Measurements from ENCODE around the gene OASL. TPM values are rescaled to one million over a fixed set of nuclear protein-coding genes. Genes with fewer than 3 reads are reported as not detected.

Gene OASL
- total and polyA plus RNA-seq, 4 experiments from 2014 or later, result 5.6 to 9.8 (median 8.4) TPM

DNA sequence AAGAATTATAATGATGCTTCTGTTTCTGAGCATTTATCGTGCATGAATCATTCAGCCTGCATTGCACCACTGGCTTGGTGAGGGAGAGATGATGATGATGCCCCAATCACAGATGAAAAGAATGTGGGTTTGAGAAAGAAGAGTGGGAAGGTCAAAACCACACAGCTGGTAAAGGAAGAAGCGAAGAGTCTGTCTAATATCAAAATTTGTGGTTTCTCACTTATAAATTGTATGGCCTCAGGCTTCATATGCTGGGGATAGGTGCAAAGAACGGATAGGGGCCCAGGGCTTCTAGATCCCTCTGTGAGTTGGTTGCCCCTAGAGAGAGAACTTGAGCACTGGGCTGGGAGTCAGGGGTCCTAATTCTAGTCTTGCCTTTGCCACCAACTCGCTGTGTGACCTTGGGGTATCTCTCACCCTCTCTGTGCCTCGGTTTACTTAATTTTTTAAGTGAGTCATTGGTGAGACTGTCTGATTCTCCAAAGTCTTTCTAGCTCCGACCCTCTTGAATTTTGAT is 2.2 kb downstream of the OASL start:
- DNase-seq, result peak in 4 of 5 donors; percentile 15 to 56 (median 26)
- Mint-ChIP-seq H3K27ac (peak overlapping the region; percentile 87 to 96 (median 92)), H3K9me3 (no peaks in the 10 kb centered on the region), H3K4me1 (peaks cover 36 to 75% (median 52%) of the 10 kb centered on the region in 4 donors), H3K36me3 (peaks cover 7 to 19% of the 10 kb centered on the region in 2 donors), H3K4me3 (peak overlapping the region; percentile 76 to 100 (median 98)), H3K27me3 (peaks cover 0 to 2% of the 10 kb centered on the region in 2 donors)
- H3K4me1 ChIP-seq (ENCODE audit: insufficient read depth, low read length), result peaks cover 62% of the 10 kb centered on the region
- H3K27me3 ChIP-seq (ENCODE audit: insufficient read depth, low read length), result no peaks in the 10 kb centered on the region
- intact Hi-C loops (cut with micrococcal nuclease), result no loop called here
- ChIA-PET CTCF (ENCODE audit: partially characterized antibody) (interaction anchor here (0.6 to 8.2 kb wide), 3 partner anchors 11 to 23 kb away, joined by 3 to 65 read pairs (median 4); no protein-coding TSS in a partner anchor), POLR2A (ENCODE audit: partially characterized antibody) (interaction anchor here (1.1 to 4.2 kb wide), 4 partner anchors 14 to 26 kb away, joined by 3 to 15 read pairs (median 13); partner anchors contain the start of gene C12orf43)
- no peaks in the 10 kb centered on the region for H3K9me3 ChIP-seq (ENCODE audit: control insufficient read depth in 1 of 2, low read length in 2 of 2)
- peaks cover 3% of the 10 kb centered on the region for H3K36me3 ChIP-seq (ENCODE audit: insufficient read depth, low read length)
- H3K27ac ChIP-seq (ENCODE audit: low read depth, low read length), result peak overlapping the region; percentile 78
- H3K4me3 ChIP-seq (ENCODE audit: low read length in 2 of 2), result peak overlapping the region in 1 of 2 donors; percentile 19

DNA sequence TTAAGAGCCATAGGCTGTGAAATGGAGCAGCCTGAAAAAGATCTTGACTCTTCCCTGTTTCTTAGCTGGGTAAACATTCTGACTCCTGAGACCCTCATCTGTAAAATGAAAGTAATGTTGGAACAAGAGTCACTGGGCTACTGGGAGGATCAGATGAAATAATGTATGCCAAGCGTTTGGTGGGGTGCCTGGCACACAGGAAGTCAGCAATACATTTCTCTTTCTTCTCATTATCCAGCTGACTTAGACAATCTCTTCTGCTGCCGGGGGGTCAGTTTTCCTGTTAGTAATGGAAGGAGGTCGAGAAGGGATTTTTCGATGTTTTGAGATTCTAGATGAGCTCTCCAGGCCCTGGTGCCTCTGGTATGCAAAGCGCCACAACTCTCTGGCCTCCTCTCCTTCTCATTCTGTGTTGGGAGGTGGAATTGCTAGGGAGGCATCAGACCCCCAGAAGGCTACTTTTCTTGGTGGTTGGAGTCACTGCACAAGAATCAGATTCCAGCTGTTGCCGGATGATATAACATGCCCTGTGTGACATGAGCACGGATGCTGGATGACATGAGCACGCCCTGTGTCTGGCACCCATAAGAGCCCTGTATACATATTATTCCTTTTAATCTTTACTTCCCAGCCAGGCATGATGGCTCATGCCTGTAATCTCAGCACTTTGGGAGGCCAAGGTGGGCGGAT is 4.3 kb downstream of the OASL start:
- Histone ChIP-seq H3K27me3 (ENCODE audit: insufficient read depth, low read length) (no peaks in the 10 kb centered on the region), H3K4me1 (ENCODE audit: insufficient read depth, low read length) (peaks cover 62% of the 10 kb centered on the region), H3K4me3 (ENCODE audit: low read length in 2 of 2) (peak overlapping the region in 1 of 2 donors; percentile 21), H3K9me3 (ENCODE audit: control insufficient read depth in 1 of 2, low read length in 2 of 2) (no peaks in the 10 kb centered on the region), H3K27ac (ENCODE audit: low read depth, low read length) (peak overlapping the region; percentile 71), H3K36me3 (ENCODE audit: insufficient read depth, low read length) (peaks cover 3% of the 10 kb centered on the region)
- Mint-ChIP-seq H3K4me3 (peak overlapping the region; percentile 4 to 99 (median 70)), H3K36me3 (peaks cover 18 to 31% of the 10 kb centered on the region in 2 donors), H3K4me1 (peaks cover 36 to 70% (median 52%) of the 10 kb centered on the region in 4 donors), H3K27me3 (peaks cover 0 to 2% of the 10 kb centered on the region in 2 donors), H3K27ac (peak overlapping the region; percentile 85 to 96 (median 94)), H3K9me3 (no peaks in the 10 kb centered on the region)
- no peak for DNase-seq
- ChIA-PET POLR2A (ENCODE audit: partially characterized antibody) (interaction anchor here (0.8 to 4.2 kb wide), 9 partner anchors 12 to 833 kb away, joined by 3 to 18 read pairs (median 4); partner anchors contain the start of genes C12orf43, DYNLL1 and RPLP0), CTCF (ENCODE audit: partially characterized antibody) (interaction anchor here (0.8 to 8.2 kb wide), 2 partner anchors 26 to 181 kb away, joined by 3 to 65 read pairs; no protein-coding TSS in a partner anchor)
- intact Hi-C loops (cut with micrococcal nuclease), result loop anchor here (1.0 kb wide), 2 partner anchors 18 to 26 kb away; partner anchors contain the start of gene C12orf43

DNA sequence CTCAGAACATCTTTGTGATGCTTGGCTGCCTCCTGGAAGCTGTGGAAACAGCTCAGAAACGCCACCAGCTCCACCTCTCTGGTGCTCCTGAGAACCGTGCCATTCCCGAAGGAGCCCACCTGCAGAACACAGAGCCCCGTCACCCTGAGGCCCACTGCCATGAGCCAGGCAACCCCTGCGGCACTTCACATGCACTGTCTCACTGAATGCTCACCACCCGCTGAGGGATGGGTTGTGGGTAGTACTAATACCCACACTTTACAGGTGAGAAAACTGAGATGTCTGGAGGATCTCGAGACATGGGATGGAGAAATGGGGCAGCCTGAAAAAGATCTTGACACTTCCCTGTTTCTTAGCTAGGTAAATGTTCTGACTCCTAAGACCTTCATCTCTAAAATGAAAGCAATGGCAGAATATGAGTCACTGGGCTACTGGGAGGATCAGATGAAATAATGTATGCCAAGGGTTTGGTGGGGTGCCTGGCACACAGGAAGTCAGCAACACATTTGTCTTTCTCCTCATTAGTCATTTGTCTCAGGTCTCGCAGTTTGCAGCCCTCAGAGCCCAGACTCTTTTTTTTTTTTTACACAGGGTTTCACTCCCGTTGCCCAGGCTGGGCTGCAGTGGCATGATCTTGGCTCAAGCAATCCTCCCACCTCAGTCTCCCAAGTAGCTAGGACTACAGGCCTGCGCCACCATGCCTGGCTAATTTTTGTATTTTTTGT is 5.3 kb downstream of the OASL start:
- Mint-ChIP-seq H3K4me3 (peak overlapping the region; percentile 1 to 99 (median 72)), H3K36me3 (peaks cover 18 to 26% of the 10 kb centered on the region in 2 donors), H3K27ac (peak overlapping the region; percentile 85 to 96 (median 94)), H3K4me1 (peaks cover 34 to 63% (median 47%) of the 10 kb centered on the region in 4 donors), H3K9me3 (no peaks in the 10 kb centered on the region), H3K27me3 (no peaks in the 10 kb centered on the region)
- peak; percentile 61 to 88 (median 74) for DNase-seq
- intact Hi-C loops (cut with micrococcal nuclease), result loop anchor here (1.0 kb wide), 2 partner anchors 17 to 27 kb away; partner anchors contain the start of gene C12orf43
- Histone ChIP-seq H3K36me3 (ENCODE audit: insufficient read depth, low read length) (peaks cover 3% of the 10 kb centered on the region), H3K4me3 (ENCODE audit: low read length in 2 of 2) (peak overlapping the region in 1 of 2 donors; percentile 6), H3K27ac (ENCODE audit: low read depth, low read length) (peak overlapping the region; percentile 71), H3K27me3 (ENCODE audit: insufficient read depth, low read length) (no peaks in the 10 kb centered on the region), H3K4me1 (ENCODE audit: insufficient read depth, low read length) (peaks cover 62% of the 10 kb centered on the region), H3K9me3 (ENCODE audit: control insufficient read depth in 1 of 2, low read length in 2 of 2) (no peaks in the 10 kb centered on the region)
- CTCF ChIA-PET (ENCODE audit: partially characterized antibody), result interaction anchor here (0.7 to 8.2 kb wide), 3 partner anchors 23 to 182 kb away, joined by 3 to 65 read pairs (median 3); no protein-coding TSS in a partner anchor
- POLR2A ChIA-PET (ENCODE audit: partially characterized antibody), result interaction anchor here (0.6 to 4.2 kb wide), 9 partner anchors 12 to 1233 kb away, joined by 3 to 18 read pairs (median 5); partner anchors contain the start of genes C12orf43 and RPLP0

DNA sequence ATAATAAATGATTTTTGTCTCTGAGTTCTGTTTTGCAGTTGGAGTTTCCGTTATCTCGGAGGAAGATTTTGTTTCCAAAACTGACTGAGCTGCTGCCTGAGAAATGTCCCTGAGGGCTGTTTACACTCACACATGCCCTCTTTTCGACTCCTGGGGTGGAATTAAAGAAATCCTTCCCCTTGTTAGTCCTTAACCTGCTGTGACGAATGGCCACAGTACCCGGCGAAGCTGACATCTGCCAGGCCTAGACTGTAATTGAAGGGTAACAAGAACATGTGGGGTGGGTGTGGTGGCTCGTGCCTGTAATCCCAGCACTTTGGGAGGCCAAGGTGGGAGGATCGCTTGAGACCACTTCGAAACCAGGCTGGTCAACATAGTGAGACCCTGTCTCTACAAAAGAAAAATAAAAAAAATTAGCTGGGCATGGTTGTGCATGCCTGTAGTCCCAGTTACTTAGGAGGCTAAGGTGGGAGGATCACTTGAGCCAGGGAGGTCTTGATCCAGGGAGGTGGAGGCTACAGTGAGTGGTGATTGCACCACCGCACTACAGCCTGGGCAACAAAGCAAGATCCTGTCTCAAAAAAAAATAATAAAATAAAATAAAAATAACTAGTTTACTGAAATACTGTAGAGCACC is 8.4 kb downstream of the OASL start:
- Histone ChIP-seq H3K36me3 (ENCODE audit: insufficient read depth, low read length) (peaks cover 21% of the 10 kb centered on the region), H3K9me3 (ENCODE audit: control insufficient read depth in 1 of 2, low read length in 2 of 2) (no peaks in the 10 kb centered on the region), H3K4me3 (ENCODE audit: low read length in 2 of 2) (no peak overlapping the region), H3K27ac (ENCODE audit: low read depth, low read length) (no peak overlapping the region), H3K27me3 (ENCODE audit: insufficient read depth, low read length) (no peaks in the 10 kb centered on the region), H3K4me1 (ENCODE audit: insufficient read depth, low read length) (peaks cover 33% of the 10 kb centered on the region)
- peaks cover 21 to 35% (median 28%) of the 10 kb centered on the region in 4 donors for H3K4me1 Mint-ChIP-seq
- ChIA-PET CTCF (ENCODE audit: partially characterized antibody) (interaction anchor here (2.3 kb wide), 1 partner anchor 29 kb away, joined by 13 read pairs; no protein-coding TSS in a partner anchor), POLR2A (ENCODE audit: partially characterized antibody) (no interaction called here)
- H3K27me3 Mint-ChIP-seq, result no peaks in the 10 kb centered on the region
- no peak for DNase-seq
- H3K27ac Mint-ChIP-seq, result peak overlapping the region in 2 of 7 donors; percentile 29 to 81
- intact Hi-C loops (cut with micrococcal nuclease), result no loop called here
- peaks cover 26 to 43% of the 10 kb centered on the region in 2 donors for H3K36me3 Mint-ChIP-seq
- H3K4me3 Mint-ChIP-seq, result no peak overlapping the region
- no peaks in the 10 kb centered on the region for H3K9me3 Mint-ChIP-seq

DNA sequence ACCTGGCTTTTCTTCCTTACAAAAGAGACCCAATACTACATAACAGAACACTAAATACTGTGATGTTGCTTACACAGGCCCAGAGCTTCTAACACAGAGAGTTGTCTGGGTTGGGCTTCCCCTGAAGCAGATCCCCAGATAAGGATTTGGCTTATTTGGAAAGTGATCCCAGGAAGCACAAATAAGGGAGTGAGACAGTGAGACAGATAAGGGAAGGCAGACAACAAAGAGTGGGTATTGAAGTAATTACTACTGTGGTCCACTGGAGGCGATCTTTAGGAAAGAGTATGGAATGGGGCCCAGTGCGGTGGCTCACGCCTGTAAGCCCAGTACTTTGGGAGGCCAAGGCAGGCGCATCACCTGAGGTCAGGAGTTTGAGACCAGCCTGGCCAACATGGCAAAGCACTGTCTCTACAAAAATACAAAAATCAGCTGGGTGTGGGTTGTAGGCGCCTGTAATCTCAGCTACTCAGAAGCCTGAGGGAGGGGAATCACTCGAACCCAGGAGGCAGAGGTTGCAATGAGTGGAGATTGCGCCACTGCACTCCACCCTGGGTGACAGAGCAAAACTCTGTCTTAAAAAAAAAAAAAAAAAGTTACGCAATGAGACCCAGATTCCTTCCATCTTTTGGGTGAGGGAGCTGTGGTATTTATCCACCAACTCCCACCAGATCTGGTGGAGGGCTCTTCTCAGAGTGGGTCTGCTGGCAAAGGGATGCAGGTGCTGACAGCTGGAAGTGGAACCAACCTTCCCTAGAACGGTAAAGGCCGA is 12.6 kb downstream of the OASL start:
- Mint-ChIP-seq H3K27ac (peak overlapping the region in 3 of 7 donors; percentile 11 to 94 (median 47)), H3K9me3 (no peaks in the 10 kb centered on the region), H3K4me1 (peaks cover 0 to 1% (median 0%) of the 10 kb centered on the region in 4 donors), H3K4me3 (no peak overlapping the region), H3K36me3 (peaks cover 34 to 49% of the 10 kb centered on the region in 2 donors), H3K27me3 (no peaks in the 10 kb centered on the region)
- DNase-seq, result no peak
- Histone ChIP-seq H3K9me3 (ENCODE audit: control insufficient read depth in 1 of 2, low read length in 2 of 2) (no peaks in the 10 kb centered on the region), H3K36me3 (ENCODE audit: insufficient read depth, low read length) (peaks cover 26% of the 10 kb centered on the region), H3K27ac (ENCODE audit: low read depth, low read length) (no peak overlapping the region), H3K27me3 (ENCODE audit: insufficient read depth, low read length) (no peaks in the 10 kb centered on the region), H3K4me1 (ENCODE audit: insufficient read depth, low read length) (no peaks in the 10 kb centered on the region), H3K4me3 (ENCODE audit: low read length in 2 of 2) (no peak overlapping the region)
- intact Hi-C loops (cut with micrococcal nuclease), result no loop called here
- ChIA-PET CTCF (ENCODE audit: partially characterized antibody) (interaction anchor here (0.7 to 1.0 kb wide), 2 partner anchors 10 to 34 kb away, joined by 3 to 4 read pairs; no protein-coding TSS in a partner anchor), POLR2A (ENCODE audit: partially characterized antibody) (interaction anchor here (0.7 to 1.5 kb wide), 2 partner anchors 13 to 70 kb away, joined by 3 to 5 read pairs; partner anchors contain the start of gene OASL)
